Uterus (tissue), 2 donors: Measurements from ENCODE around the gene M1AP.

Experiments
- POLR2A ChIP-seq, 2 donors: fragments of 450-650 bp; IDR thresholded peaks; one replicate each; pipeline ENCODE4 v1.6.1; 2016; ENCODE audit warnings: antibody characterized with exemption in 2 of 2, mild to moderate bottlenecking in 1 of 2, moderate library complexity in 1 of 2
- TF ChIP-seq, protein P1 (sequence below), 4 experiments: fragments of 200-600 bp in 2 of 4; fragments of 450-650 bp in 2 of 4; sonication (generic) in 2 of 4; IDR thresholded peaks; one replicate each; pipeline ENCODE4 v1.5.1; 2016 to 2019; ENCODE audit warnings: antibody characterized with exemption in 4 of 4, mild to moderate bottlenecking in 2 of 4, moderate library complexity in 1 of 4

DNA sequence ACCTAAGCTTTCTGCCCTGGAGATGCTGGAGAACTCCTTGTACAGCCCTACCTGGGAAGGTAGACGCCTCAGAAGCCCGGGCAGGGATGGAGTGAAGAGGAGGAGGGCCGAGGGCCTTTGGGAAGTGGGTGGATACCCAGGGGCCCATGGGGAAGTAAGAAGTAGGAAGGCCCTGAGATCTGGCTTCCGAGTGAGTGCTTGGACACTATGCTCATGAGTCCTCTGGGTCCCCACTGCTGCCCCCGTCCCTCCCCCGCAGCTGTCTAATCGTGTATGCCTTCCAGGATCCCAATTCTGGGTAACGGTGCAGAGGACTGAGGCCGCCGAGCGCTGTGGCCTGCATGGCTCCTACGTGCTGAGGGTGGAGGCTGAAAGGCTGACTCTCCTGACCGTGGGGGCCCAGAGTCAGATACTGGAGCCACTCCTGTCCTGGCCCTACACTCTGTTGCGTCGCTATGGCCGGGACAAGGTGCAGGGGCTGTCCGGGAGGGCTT is 92.5 kb downstream of the M1AP start:
- no peak for TF ChIP-seq POLR2A (IDR thresholded peaks at IDR 0.05)
- TF ChIP-seq, protein P1, sequence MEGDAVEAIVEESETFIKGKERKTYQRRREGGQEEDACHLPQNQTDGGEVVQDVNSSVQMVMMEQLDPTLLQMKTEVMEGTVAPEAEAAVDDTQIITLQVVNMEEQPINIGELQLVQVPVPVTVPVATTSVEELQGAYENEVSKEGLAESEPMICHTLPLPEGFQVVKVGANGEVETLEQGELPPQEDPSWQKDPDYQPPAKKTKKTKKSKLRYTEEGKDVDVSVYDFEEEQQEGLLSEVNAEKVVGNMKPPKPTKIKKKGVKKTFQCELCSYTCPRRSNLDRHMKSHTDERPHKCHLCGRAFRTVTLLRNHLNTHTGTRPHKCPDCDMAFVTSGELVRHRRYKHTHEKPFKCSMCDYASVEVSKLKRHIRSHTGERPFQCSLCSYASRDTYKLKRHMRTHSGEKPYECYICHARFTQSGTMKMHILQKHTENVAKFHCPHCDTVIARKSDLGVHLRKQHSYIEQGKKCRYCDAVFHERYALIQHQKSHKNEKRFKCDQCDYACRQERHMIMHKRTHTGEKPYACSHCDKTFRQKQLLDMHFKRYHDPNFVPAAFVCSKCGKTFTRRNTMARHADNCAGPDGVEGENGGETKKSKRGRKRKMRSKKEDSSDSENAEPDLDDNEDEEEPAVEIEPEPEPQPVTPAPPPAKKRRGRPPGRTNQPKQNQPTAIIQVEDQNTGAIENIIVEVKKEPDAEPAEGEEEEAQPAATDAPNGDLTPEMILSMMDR (IDR thresholded peaks at IDR 0.05), result no peak
